Tongue (tissue), 2 donors: ENCODE measurements around the gene TCF19. TPM values are rescaled to one million over a fixed set of nuclear protein-coding genes. Genes with fewer than 3 reads are reported as not detected.
"Not testable (repeated sequence)": the region's sequence is repeated elsewhere in the genome, so short reads cannot be mapped to it uniquely, and the experiment has no call there.

Experiments
- DNase-seq: peaks from one replicate; pipeline ENCODE4 v3.0.0-alpha.2; 2015
- total RNA-seq: library from RNA; depleted of rRNA; stranded (reverse); fragments of >200 nt; gene quantifications from one replicate; pipeline ENCODE4 v1.2.3, GENCODE V29; 2014

TCF19 gene
- total RNA-seq, 1 donor from 2014 or later, result 16.4 TPM

GRCh38 chr6:31162463-31163165 is 4.2 kb downstream of the TCF19 start:
- DNase-seq, result no peak

- no peak for DNase-seq
These were observed 5.5 kb downstream of the TCF19 start for GRCh38 chr6:31163922-31164321.

DNA sequence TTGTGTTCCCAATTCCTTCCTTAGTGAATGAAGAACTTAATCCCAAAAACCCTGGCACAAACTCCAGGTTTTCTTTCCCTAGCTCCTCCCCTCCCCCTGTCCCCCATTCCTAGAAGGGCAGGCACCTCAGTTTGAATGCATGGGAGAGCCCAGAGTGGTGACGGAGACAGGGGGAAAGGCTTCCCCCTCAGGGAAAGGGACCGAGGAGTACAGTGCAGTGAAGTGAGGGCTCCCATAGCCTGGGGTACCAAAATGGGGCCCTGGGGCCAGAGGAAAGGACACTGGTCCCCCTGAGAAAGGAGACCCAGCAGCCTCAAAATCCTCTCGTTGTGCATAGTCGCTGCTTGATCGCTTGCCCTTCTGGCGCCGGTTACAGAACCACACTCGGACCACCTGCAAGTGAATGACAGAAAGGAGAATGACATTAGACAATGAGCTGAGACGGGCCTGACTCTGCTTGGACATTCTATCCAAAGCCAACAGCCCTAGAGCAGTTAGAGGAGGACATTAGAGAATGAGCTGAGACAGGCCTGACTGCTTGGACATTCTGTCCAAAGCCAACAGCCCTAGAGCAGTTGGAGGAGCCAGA is 6.2 kb downstream of the TCF19 start:
- DNase-seq, result not testable (repeated sequence)

GRCh38 chr6:31165064-31165832 is 6.9 kb downstream of the TCF19 start:
- DNase-seq, result not testable (repeated sequence)

DNA sequence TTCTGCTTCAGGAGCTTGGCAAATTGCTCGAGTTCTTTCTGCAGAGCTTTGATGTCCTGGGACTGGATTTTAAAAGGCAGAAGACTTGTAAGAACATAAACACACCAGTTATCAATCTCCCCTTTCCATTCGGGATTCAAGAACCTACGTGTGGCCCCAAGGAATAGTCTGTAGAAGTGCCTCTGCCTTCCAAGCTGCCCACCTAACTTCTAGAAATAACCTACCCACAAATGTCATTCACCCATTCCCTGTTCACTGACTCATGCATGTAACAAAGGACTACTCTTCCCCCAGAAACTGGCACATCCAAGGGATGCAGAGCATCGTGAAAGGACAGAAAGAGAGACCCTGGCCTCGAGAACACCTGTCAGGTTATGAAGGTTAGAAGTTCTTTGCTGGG is 7.6 kb downstream of the TCF19 start:
- no peak for DNase-seq

DNA sequence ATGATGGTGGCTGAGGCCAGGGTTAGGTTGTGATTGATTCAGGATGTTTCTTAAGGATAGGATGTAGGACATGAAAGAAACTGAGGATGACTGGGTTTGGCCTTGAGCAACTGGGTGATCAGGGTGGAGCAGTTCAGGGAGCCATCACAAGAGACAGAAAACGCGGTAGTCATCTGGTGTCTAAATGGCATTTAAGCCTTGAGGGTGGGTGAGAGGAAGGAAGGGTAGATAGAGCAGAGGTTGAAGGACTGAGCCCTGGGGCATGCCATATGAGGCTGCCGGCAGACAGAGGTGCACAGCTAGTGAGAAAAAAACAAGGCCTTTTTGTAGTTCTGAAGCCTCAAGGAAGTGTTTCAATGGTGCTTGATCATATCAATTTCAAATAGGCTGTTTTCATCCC is 10.2 kb downstream of the TCF19 start:
- no peak for DNase-seq

GRCh38 chr6:31169123-31169857 is 10.9 kb downstream of the TCF19 start:
- no peak for DNase-seq

DNA sequence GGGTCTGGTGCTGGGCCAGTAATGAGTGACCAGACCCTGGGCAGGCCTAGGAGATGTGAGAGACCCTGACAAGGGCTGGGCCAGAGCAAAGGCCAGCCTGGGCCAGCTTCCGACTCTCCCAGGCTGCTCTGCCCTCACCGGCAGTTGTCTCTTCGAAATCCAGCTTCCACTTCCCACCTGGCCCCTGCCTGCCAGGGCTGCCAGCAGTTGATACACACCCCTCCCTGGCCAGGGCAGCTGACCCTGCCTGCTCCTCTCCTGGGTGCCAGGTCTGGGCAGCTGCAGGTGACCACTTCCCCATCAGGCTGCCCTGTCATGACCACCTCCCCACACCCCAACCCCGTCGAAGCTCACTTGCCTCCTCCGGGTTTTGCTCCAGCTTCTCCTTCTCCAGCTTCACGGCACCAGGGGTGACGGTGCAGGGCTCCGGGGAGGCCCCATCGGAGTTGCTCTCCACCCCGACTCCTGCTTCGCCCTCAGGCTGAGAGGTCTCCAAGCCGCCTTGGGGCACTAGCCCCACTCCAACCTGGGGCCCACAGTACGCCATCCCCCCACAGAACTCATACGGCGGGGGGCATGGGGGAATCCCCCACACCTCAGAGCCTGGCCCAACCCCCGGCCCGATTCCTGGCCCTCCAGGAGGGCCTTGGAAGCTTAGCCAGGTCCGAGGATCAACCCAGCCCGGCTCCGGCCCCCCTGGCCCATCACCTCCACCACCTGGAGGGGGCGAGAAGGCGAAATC is 11.6 kb downstream of the TCF19 start:
- DNase-seq, result not testable (repeated sequence)

DNA sequence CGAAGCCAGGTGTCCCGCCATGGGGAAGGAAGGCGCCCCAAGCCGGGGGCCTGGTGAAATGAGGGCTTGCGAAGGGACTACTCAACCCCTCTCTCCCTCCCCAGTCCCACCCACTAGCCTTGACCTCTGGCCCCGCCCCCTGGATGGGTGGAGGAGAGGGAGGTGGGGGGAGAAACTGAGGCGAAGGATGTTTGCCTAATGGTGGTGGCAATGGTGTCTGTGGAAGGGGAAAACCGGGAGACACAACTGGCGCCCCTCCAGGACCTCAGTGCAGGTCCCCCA is 12.2 kb downstream of the TCF19 start, which contains the start of gene POU5F1:
TSS of gene POU5F1 (minus strand) at position 83 of the 282 bp plus-strand sequence. CDS start at position 21, 62 bp downstream.
- no peak for DNase-seq

- no peak for DNase-seq
These were observed 12.7 kb downstream of the TCF19 start for GRCh38 chr6:31170987-31171671.

GRCh38 chr6:31171931-31172905 is 13.8 kb downstream of the TCF19 start:
- no peak for DNase-seq

DNA sequence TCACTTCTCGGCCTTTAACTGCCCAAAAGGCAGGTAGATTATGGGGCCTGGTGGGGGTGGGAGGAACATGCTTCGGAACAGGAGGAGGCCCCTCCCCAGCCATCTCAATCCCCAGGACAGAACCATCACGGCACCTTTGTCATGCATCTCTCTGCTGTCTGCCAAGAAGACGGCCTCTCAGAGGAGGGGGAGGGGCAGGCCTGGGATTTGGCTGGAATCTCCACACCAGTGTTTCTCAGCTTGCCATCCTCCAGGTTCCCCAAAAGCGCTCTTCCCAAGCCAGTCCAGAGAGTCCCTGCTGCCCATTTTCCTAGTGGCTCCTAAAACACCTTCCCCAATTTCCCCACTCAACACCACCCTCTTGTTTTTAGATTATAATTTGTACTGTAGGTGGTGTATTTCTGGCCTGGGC is 14.6 kb downstream of the TCF19 start:
- no peak for DNase-seq

DNA sequence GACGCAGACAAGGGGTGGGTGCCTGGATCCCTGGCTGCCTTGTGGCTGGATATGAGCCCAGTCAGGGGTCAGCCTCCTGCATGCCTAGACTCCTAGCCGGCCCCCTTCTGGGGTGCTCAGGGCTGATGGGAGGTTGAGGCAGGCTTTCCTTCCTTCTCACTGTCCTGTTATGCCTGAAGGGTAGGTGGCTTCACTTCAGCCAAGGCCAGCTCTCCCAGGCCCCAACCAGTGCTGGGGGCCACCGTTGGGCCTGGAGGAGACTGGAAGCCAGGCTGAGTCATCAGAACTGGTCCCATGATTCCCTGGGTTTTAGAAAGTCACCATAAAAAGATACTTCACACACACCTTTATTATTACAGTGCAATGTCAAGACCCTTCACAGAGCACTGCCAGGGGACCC is 15.0 kb downstream of the TCF19 start:
- no peak for DNase-seq

- no peak for DNase-seq
These were observed 16.0 kb downstream of the TCF19 start for GRCh38 chr6:31174378-31174777.

DNA sequence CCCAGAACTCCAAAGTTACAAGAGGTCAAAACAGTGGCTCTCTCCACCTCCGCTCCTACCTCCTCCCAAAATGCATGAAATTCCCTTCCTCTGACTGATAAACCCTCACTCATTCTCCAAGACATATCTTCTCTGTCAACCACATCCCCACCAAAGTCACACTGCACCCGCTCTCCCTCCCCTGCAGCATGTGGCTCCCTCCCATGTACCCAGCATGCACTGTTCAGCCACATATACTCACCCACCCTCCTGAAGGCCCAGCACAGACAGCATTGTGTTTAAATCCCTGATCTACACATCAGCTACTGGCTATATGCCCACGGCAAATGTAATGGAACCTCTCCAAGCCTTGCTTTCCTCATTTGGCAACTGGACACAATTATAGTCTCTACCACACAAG is 17.6 kb downstream of the TCF19 start:
- peak; percentile 74 for DNase-seq

GRCh38 chr6:31178143-31179041 is 20.0 kb downstream of the TCF19 start:
- no peak for DNase-seq

GRCh38 chr6:31179042-31179386 is 20.6 kb downstream of the TCF19 start:
- DNase-seq, result no peak

DNA sequence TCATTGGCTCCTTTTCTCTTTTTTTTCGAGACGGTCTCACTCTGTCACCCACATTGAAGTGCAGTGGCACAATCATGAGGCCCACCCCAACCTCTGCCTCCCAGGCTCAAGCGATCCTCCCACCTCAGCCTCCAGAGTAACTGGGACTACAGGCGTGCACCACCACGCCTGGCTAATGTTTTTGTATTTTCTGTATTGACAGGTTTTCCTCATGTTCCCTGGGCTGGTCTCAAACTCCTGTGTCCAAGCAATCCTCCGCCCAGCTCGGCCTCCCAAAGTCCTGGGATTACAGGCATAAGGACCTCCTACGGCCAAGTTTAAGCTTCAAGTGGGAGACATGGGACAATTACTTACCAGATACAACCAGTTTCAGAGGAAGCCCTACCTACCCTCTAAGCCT is 21.5 kb downstream of the TCF19 start:
- no peak for DNase-seq

- DNase-seq, result peak; percentile 88
These were observed 22.1 kb downstream of the TCF19 start for GRCh38 chr6:31180500-31180899.
